RWPE2 (cell line): Measurements from ENCODE around the gene COPS9.

Experiments
- ATAC-seq: fragments of 200-7000 bp; cut with Tn5 transposase; 3 replicates; pipeline ENCODE4 v1.9.1; 2021; ENCODE audit warnings: low read depth
- DNase-seq: peaks from one replicate; pipeline ENCODE4 v3.0.0-alpha.2; 2020; ENCODE audit warnings: low spot score
- H3K27ac ChIP-seq: fragments of 450-650 bp; 2 replicates; pipeline ENCODE4 v1.5.1; 2017; ENCODE audit warnings: mild to moderate bottlenecking; ENCODE audit not compliant: poor library complexity, severe bottlenecking
- H3K27me3 ChIP-seq: fragments of 250-450 bp; sonication (Bioruptor Pico); 2 replicates; pipeline ENCODE4 v1.5.1; 2021; ENCODE audit warnings: mild to moderate bottlenecking, moderate library complexity; ENCODE audit not compliant: insufficient read depth, poor library complexity, severe bottlenecking
- H3K36me3 ChIP-seq: fragments of 250-450 bp; sonication (Bioruptor Pico); 2 replicates; pipeline ENCODE4 v1.5.1; 2020; ENCODE audit warnings: low read depth, mild to moderate bottlenecking, moderate library complexity
- H3K4me1 ChIP-seq: fragments of 250-450 bp; sonication (Bioruptor Pico); 2 replicates; pipeline ENCODE4 v1.5.1; 2021; ENCODE audit warnings: mild to moderate bottlenecking, moderate library complexity; ENCODE audit not compliant: insufficient read depth, poor library complexity, severe bottlenecking
- H3K4me3 ChIP-seq: fragments of 250-450 bp; sonication (Bioruptor Pico); 2 replicates; pipeline ENCODE4 v1.5.1; 2021; ENCODE audit warnings: mild to moderate bottlenecking, moderate library complexity; ENCODE audit not compliant: severe bottlenecking
- H3K9me3 ChIP-seq: fragments of 250-450 bp; sonication (Bioruptor Pico); 2 replicates; pipeline ENCODE4 v1.5.1; 2021; ENCODE audit warnings: mild to moderate bottlenecking, moderate library complexity; ENCODE audit not compliant: severe bottlenecking
- TF ChIP-seq, protein P1 (sequence below): fragments of 450-650 bp; IDR thresholded peaks from one replicate; pipeline ENCODE4 v1.5.1; 2017; ENCODE audit warnings: mild to moderate bottlenecking, moderate library complexity; ENCODE audit not compliant: poor library complexity, severe bottlenecking

COPS9 gene

DNA sequence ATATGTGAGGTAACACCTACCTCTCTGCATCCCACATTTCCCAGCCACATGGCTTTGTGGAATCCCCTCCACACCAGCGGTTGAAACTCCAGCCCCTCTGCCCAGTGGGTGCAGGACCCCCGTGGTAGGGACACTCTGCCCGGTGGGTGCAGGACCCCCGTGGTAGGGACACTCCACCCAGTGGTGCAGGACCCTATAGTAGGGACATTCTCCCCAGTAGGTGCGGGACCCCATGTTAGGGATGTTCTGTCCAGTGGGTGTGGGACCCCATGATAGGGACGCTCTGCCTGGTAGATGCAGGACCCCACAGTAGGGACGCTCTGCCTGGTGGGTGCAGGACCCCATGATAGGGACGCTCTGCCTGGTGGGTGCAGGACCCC is 11.5 kb downstream of the COPS9 start:
- no peaks in the 10 kb centered on the region for H3K4me1 ChIP-seq

DNA sequence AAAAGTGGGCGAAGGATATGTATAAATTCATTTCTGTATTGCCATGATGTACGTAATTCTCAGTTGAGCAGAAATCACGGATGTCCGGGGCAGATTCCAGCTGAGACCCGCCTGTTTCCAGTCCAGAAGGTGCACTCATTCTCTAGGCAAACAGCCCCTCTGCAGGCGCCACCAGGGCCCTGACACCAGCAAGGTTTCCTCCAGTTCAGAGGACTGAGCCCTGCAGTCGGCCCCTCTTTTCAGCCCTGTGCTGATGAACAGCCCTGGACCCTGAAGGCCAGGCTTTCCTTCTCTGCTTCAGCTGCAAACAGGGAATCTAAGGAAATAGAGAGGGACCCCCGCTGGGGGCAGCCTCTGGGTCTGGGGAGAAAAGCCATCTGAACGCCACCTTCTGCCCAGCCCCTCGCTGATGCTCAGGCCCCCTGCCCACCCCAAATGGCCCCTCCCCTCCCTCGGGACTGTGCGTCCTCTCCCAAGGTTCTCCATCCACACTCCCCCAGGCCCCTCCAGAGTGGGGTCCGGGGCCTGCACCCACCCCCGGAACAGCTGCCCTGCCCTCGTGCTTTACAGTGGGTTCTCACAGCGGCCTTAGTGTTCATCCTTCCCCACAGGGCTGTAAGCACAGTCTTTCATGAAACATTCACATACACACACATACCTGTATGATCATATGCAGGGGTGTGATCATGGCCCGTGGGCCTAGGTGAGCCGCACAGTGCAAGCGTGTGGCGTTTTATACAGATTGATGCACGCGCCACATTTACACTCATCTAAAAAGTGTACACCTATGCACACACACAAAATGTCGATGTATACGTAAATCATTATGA is 12.1 kb downstream of the COPS9 start:
- DNase-seq, result no peak
- Histone ChIP-seq H3K9me3 (no peaks in the 10 kb centered on the region), H3K4me1 (no peaks in the 10 kb centered on the region), H3K27me3 (peaks cover 3% of the 10 kb centered on the region), H3K36me3 (0 out of 2 replicates have a peak, but pooled peaks cover 5% of the 10 kb centered on the region), H3K4me3 (no peak overlapping the region), H3K27ac (no peak overlapping the region)
- TF ChIP-seq, protein P1, sequence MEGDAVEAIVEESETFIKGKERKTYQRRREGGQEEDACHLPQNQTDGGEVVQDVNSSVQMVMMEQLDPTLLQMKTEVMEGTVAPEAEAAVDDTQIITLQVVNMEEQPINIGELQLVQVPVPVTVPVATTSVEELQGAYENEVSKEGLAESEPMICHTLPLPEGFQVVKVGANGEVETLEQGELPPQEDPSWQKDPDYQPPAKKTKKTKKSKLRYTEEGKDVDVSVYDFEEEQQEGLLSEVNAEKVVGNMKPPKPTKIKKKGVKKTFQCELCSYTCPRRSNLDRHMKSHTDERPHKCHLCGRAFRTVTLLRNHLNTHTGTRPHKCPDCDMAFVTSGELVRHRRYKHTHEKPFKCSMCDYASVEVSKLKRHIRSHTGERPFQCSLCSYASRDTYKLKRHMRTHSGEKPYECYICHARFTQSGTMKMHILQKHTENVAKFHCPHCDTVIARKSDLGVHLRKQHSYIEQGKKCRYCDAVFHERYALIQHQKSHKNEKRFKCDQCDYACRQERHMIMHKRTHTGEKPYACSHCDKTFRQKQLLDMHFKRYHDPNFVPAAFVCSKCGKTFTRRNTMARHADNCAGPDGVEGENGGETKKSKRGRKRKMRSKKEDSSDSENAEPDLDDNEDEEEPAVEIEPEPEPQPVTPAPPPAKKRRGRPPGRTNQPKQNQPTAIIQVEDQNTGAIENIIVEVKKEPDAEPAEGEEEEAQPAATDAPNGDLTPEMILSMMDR, result no peak
- no peak for ATAC-seq

More for the DNA sequence above, 11.5 kb downstream of the COPS9 start:
- no peak for ATAC-seq
- Histone ChIP-seq H3K27me3 (peaks cover 3% of the 10 kb centered on the region), H3K36me3 (peaks cover 9% of the 10 kb centered on the region), H3K9me3 (no peaks in the 10 kb centered on the region), H3K27ac (no peak overlapping the region), H3K4me3 (no peak overlapping the region)
- DNase-seq, result no peak
- TF ChIP-seq, protein P1, result no peak

DNA sequence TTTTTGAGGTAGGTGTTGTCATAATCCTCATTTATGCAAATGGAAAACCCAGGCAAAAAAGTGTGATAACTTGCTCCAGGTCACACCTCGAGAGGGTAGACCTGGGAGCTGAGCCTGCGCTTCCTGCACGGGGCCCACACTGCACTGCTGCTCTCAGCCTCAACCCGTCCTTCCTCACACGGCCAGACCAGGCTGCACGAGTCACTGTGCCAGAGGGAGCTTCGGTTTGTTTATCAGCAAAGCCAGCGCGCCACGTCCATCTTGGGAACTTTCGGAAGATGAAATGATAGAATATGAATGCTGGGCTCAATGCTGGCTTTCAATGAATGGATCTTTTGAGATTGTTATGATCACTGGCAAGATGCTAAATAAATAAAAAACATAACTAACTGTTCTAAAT is 14.4 kb downstream of the COPS9 start:
- peaks cover 4% of the 10 kb centered on the region for H3K27me3 ChIP-seq
- TF ChIP-seq, protein P1, result no peak
- no peaks in the 10 kb centered on the region for H3K9me3 ChIP-seq
- no peak overlapping the region for H3K27ac ChIP-seq
- no peak overlapping the region for H3K4me3 ChIP-seq
- DNase-seq (no peak), ATAC-seq (no peak)
- H3K36me3 ChIP-seq, result no peaks in the 10 kb centered on the region
- H3K4me1 ChIP-seq, result no peaks in the 10 kb centered on the region

DNA sequence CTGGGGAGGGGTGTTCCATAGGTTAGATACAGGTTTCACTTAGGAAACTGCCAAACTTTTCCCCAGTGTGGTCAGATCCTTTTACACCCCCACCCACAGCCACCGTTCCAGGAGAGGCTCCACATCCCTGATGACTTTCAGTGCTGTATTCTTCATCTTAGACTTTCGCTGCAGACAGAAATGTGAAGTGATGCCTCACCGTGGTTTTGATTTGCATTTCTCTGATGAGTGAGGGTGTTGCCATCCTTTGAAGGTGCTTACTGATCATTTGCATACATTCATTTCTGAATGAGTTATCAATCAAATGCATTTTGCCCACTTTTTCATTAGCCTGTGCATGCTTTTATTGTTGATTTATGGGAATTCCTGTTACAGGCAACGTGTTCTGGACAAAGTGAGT is 14.9 kb downstream of the COPS9 start:
- ATAC-seq (no peak), DNase-seq (no peak)
- H3K36me3 ChIP-seq, result no peaks in the 10 kb centered on the region
- H3K4me1 ChIP-seq, result no peaks in the 10 kb centered on the region
- H3K4me3 ChIP-seq, result no peak overlapping the region
- TF ChIP-seq, protein P1, result no peak
- no peak overlapping the region for H3K27ac ChIP-seq
- no peaks in the 10 kb centered on the region for H3K9me3 ChIP-seq
- peaks cover 8% of the 10 kb centered on the region for H3K27me3 ChIP-seq

DNA sequence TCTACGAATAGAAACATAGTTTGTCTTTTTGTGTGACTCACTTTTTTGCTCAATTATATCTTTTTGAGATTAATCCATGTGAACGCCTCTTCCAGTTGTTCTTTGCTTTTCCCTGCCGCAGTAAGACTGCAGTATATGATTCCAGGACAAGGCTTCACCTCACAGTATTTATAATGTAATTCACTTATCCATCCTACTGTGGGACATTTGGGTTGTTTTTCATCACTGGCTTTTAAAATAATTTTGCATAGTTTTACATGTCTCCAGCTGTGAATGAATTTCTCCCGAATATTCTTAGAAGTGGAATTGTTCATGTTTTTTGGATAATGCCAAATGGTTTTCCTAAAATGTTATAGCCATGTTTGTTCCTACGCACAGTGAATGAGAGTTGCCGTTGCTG is 21.9 kb downstream of the COPS9 start:
- Histone ChIP-seq H3K27ac (no peak overlapping the region), H3K4me3 (no peak overlapping the region), H3K27me3 (peaks cover 33% of the 10 kb centered on the region), H3K9me3 (no peaks in the 10 kb centered on the region), H3K4me1 (no peaks in the 10 kb centered on the region), H3K36me3 (no peaks in the 10 kb centered on the region)
- DNase-seq (no peak), ATAC-seq (no peak)
- TF ChIP-seq, protein P1, result no peak
